SK-N-SH (cell line): ENCODE results near the gene TPGS1.

Source experiments
- CTCF ChIP-seq: fragments of 200-600 bp; sonication (generic); IDR thresholded peaks from 2 replicates; pipeline ENCODE4 v1.6.1; 2017; ENCODE audit warnings: antibody characterized with exemption, mild to moderate bottlenecking, moderate library complexity
- EP300 ChIP-seq, 2 experiments: IDR thresholded peaks; 2 replicates each; pipeline versions ENCODE4 v1.4.0 to v1.6.1; 2012; ENCODE audit warnings: borderline replicate concordance in 1 of 2, low read depth in 1 of 2, low read length in 1 of 2
- EZH2phosphoT487 ChIP-seq: fragments of 200-600 bp; sonication (generic); IDR thresholded peaks from 2 replicates; pipeline ENCODE4 v1.6.1; 2017; ENCODE audit warnings: low read depth, mixed run types, mild to moderate bottlenecking, antibody characterized with exemption, moderate library complexity, borderline replicate concordance
- MEF2A ChIP-seq: IDR thresholded peaks from 2 replicates; pipeline ENCODE4 v1.4.0; 2012; ENCODE audit warnings: low read depth, borderline replicate concordance
- POLR2AphosphoS5 ChIP-seq: IDR thresholded peaks from 2 replicates; pipeline ENCODE4 v1.6.1; 2012; ENCODE audit warnings: low read depth, low read length
- RCOR1 ChIP-seq: fragments of 150-350 bp; IDR thresholded peaks from 2 replicates; pipeline ENCODE4 v1.6.1; 2017; ENCODE audit warnings: antibody characterized with exemption, low read length
- USF1 ChIP-seq: IDR thresholded peaks from 2 replicates; pipeline ENCODE4 v1.4.0; 2012; ENCODE audit warnings: low read depth, borderline replicate concordance
- USF2 ChIP-seq: fragments of 150-350 bp; IDR thresholded peaks from 2 replicates; pipeline ENCODE4 v1.6.1; 2017; ENCODE audit warnings: antibody characterized with exemption, low read length, low read depth, borderline replicate concordance

- TF ChIP-seq EZH2phosphoT487 (no peak), USF2 (no peak), POLR2AphosphoS5 (no peak; the same call in 1 of the 2 replicates), CTCF (peak; percentile 65), USF1 (no peak), MEF2A (no peak), RCOR1 (no peak), EP300 (IDR thresholded peaks at IDR 0.05; ENCODE audit: borderline replicate concordance in 1 of 2, low read depth in 1 of 2, low read length in 1 of 2) (no peak)
Observed at GRCh38 chr19:532561-533363, 25.5 kb downstream of the TPGS1 start.
